Psoas muscle (tissue), 8 donors: Measurements from ENCODE around the gene DDOST. TPM values are rescaled to one million over a fixed set of nuclear protein-coding genes. Genes with fewer than 3 reads are reported as not detected.

Experiments used
- ATAC-seq, 4 donors: fragments of 200-7000 bp; cut with Tn5 transposase; one replicate each; pipeline ENCODE4 v1.9.1; 2020; ENCODE audit warnings: moderate library complexity in 3 of 4, mild to moderate bottlenecking in 2 of 4
- DNase-seq, 2 donors: peaks; one replicate each; pipeline ENCODE4 v3.0.0-alpha.2; 2020
- H3K27ac ChIP-seq: fragments of 200-600 bp; one replicate; pipeline ENCODE4 v1.8.0; 2022
- H3K27me3 ChIP-seq, 3 donors: fragments of 200-600 bp in 1 of 3; one replicate each; pipeline versions ENCODE4 v1.6.1 to v1.8.0; 2013 to 2022; ENCODE audit warnings: low read length in 2 of 3, mild to moderate bottlenecking in 2 of 3, moderate library complexity in 1 of 3; ENCODE audit not compliant: insufficient read depth in 3 of 3
- H3K36me3 ChIP-seq, 2 donors: fragments of 200-600 bp in 1 of 2; one replicate each; pipeline versions ENCODE4 v1.6.1 to v1.8.0; 2013 to 2022; ENCODE audit warnings: low read depth in 1 of 2, mild to moderate bottlenecking in 1 of 2, moderate library complexity in 1 of 2; ENCODE audit not compliant: insufficient read depth in 1 of 2
- H3K4me1 ChIP-seq: fragments of 200-600 bp; one replicate; pipeline ENCODE4 v1.8.0; 2022
- H3K4me3 ChIP-seq: fragments of 200-600 bp; one replicate; pipeline ENCODE4 v1.8.0; 2022; ENCODE audit warnings: mild to moderate bottlenecking
- H3K9me3 ChIP-seq: fragments of 200-600 bp; one replicate; pipeline ENCODE4 v1.8.0; 2022
- CTCF ChIP-seq: fragments of 200-600 bp; IDR thresholded peaks from one replicate; pipeline ENCODE4 v1.8.0; 2022; ENCODE audit warnings: antibody characterized with exemption
- WGBS, 3 donors: extraction: QIAGEN DNeasy Blood & Tissue Kit; methylation state at CpG; one replicate each; pipeline versions ENCODE4 v1.1.6 to v1.1.7; 2013; 5-methylcytosine and 5-hydroxymethylcytosine counted together
- intact Hi-C, 2 donors: fragments of 100-400 bp; cut with DNase I; formaldehyde crosslinking; loops; one replicate each; pipeline versions ENCODE4 v1.11.0 to v1.14.2; 2022
- polyA plus RNA-seq, 3 donors: library from polyadenylated mRNA; stranded (reverse); fragments of 200-250 nt; gene quantifications; one replicate each; pipeline ENCODE4 v1.2.3, GENCODE V29; 2013
- total RNA-seq, 4 donors: library from RNA; stranded (reverse); fragmentation: NEBNext Ultra II Directional in 2 of 4; extraction: Animal tissue kit (Norgen Biotek cat#: 25700) in 2 of 4; gene quantifications; one replicate each; pipeline versions ENCODE4 v1.2.1 to v1.2.4, GENCODE V29; 2021 to 2023
- donor health status: healthy with polysubstance abuse.
- donor health status: DM: no; HTN: no; CAD: no; lungs with moderate emphysema.
- donor health status: Bipolar disorder and iron deficiency.
- donor health status: healthy.
- donor health status: DM: yes; HTN: yes; CAD: no.
- donor health status: DM: no; HTN: no; CAD: no.
- donor health status: DM: no; HTN: no; CAD: no.
- donor health status: DM: yes; HTN: yes; CAD: no.

The DDOST gene
- total and polyA plus RNA-seq, 7 donors = 43.0 to 97.1 (median 63.3) TPM

DNA sequence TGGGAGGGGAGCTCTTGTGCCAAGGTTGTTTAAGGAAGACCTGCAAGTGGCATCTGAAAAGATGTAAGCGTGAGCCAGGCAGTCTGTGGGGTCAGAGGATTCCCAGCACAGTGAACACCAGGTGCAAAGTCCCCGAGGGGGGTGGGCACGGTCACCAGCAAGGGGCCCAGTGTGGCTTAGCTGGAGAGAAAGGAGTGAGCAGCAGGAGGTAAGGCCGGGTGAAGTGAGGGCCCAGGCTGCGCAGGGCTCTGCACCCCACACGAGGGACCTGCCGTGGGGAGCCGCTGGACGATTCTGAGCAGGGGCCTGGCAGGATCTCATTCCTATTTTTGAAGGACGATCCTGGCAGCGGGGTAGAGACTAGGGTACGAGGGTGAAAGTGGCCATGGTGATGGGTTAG is 4.1 kb downstream of the DDOST start:
- ATAC-seq = no peak
- TF ChIP-seq CTCF = no peak

GRCh38 chr1:20654104-20654690 is 7.0 kb downstream of the DDOST start:
- DNase-seq (peak; percentile 53 to 78), ATAC-seq (peak in 3 of 4 donors; percentile 46 to 73 (median 69))
- no peak for TF ChIP-seq CTCF
- no peaks in the 10 kb centered on the region for H3K27me3 ChIP-seq
- 53 to 72% (median 66%) methylated on average over 20 of the region's 20 CpGs for WGBS, 3 donors
- intact Hi-C loops = no loop called here
- peaks cover 26 to 100% of the 10 kb centered on the region in 2 donors for H3K36me3 ChIP-seq
- H3K4me3 ChIP-seq = no peak overlapping the region
- no peak overlapping the region for H3K27ac ChIP-seq
- no peaks in the 10 kb centered on the region for H3K9me3 ChIP-seq
- peaks cover 13% of the 10 kb centered on the region for H3K4me1 ChIP-seq

More for the DNA sequence above, 4.1 kb downstream of the DDOST start:
- H3K9me3 ChIP-seq = no peaks in the 10 kb centered on the region
- WGBS, 3 donors = 76 to 85% (median 80%) methylated on average over 12 of the region's 12 CpGs
- no peak overlapping the region for H3K27ac ChIP-seq
- no peaks in the 10 kb centered on the region for H3K27me3 ChIP-seq
- peaks cover 28% of the 10 kb centered on the region for H3K4me1 ChIP-seq
- H3K36me3 ChIP-seq = peaks cover 18 to 75% of the 10 kb centered on the region in 2 donors
- H3K4me3 ChIP-seq = no peak overlapping the region
- no peak for DNase-seq
- intact Hi-C loops = no loop called here

DNA sequence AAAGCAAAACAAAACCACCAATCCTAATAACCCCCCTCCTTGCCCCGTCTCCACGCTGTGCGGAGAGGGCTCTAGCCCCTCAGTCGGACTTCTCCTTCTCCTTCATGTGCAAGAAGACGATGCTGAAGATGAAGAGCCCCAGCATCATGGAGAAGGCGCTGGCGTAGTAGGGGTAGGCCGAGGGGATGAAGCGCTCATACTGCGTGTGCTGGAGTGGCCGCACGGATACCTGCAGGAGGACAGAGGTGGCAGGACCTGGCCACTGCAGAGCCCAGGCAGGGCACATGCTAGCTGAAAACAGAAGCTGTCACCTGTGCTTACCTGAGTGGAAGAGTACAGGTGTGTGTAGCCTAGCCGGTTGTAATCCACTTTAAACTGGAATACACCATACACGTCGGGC is 8.9 kb downstream of the DDOST start:
- no peaks in the 10 kb centered on the region for H3K9me3 ChIP-seq
- DNase-seq = no peak

GRCh38 chr1:20648946-20649345 is 12.2 kb downstream of the DDOST start:
- no peak overlapping the region for H3K27ac ChIP-seq
- intact Hi-C loops = no loop called here
- DNase-seq = no peak

More for the DNA sequence above, 8.9 kb downstream of the DDOST start:
- Histone ChIP-seq H3K27me3 (no peaks in the 10 kb centered on the region), H3K4me3 (no peak overlapping the region), H3K36me3 (peaks cover 29 to 100% of the 10 kb centered on the region in 2 donors), H3K4me1 (peaks cover 4% of the 10 kb centered on the region), H3K27ac (no peak overlapping the region)
- TF ChIP-seq CTCF = no peak
- intact Hi-C loops = no loop called here
- WGBS, 3 donors = 93 to 97% (median 95%) methylated on average over 15 of the region's 15 CpGs
- ATAC-seq = no peak

More at GRCh38 chr1:20648946-20649345, 12.2 kb downstream of the DDOST start:
- no peak for TF ChIP-seq CTCF
- Histone ChIP-seq H3K9me3 (no peaks in the 10 kb centered on the region), H3K27me3 (no peaks in the 10 kb centered on the region), H3K4me1 (no peaks in the 10 kb centered on the region), H3K4me3 (no peak overlapping the region), H3K36me3 (peaks cover 21 to 99% of the 10 kb centered on the region in 2 donors)
- no peak for ATAC-seq
- WGBS, 3 donors = 86 to 92% (median 91%) methylated on average over 15 of the region's 15 CpGs
